ENCODE data around the gene PTF1A. TPM values are rescaled to one million over a fixed set of nuclear protein-coding genes. Genes with fewer than 3 reads are reported as not detected.
A peak's percentile ranks its signal among the peaks of the same experiment; 100 is the strongest.

The PTF1A gene
- polyA plus RNA-seq, 4 donors: not detected

DNA sequence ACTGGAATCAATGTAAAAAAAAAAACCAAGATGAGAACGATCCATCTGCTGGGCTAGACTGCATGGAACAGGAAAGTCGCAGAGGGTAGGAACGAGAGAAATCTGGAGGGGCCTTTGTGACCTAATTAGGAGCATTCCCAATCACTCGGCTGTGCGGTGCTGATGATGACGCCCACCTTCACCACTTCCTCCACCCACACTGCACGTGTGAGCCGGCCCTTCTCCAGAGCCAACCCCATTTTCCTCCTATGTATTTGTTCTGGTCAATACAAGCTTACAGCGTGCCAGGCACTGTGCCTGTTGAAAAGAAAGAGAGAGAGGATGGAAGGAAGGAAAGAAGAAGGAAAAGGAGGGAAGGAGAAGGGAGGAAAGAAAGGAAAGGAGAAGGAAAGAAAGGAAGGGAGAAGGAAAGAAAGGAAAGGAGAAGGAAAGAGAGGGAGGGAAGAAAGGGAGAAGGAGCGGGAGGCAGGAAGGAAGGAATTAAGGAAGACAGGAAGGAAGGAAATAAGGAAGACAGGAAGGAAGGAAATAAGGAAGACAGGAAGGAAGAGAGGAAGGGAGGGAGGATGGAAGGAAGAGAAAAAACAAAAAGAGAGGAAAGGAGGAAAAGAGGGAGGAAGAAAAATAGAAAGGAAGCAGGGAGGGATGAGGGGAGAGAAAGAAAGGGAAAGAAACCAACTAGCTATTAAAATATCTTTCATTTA lies 35.5 kb upstream of the PTF1A start:
- no peak for DNase-seq
- H3K27ac ChIP-seq (ENCODE audit: low read depth in 1 of 3, low read length in 2 of 3): no peak overlapping the region
- peaks cover 0 to 5% (median 0%) of the 10 kb centered on the region in 3 donors for H3K4me1 ChIP-seq (ENCODE audit: control insufficient read depth in 3 of 3, insufficient read depth in 2 of 3, low read depth in 1 of 3, low read length in 2 of 3)
- H3K27me3 ChIP-seq (ENCODE audit: control insufficient read depth in 3 of 3, insufficient read depth in 3 of 3, low read length in 3 of 3): peaks cover 0 to 11% (median 5%) of the 10 kb centered on the region in 3 donors
- H3K36me3 ChIP-seq (ENCODE audit: control insufficient read depth in 3 of 3, insufficient read depth in 2 of 3, low read depth in 1 of 3, low read length in 3 of 3): no peaks in the 10 kb centered on the region
- H3K9me3 ChIP-seq (ENCODE audit: control insufficient read depth in 2 of 2, insufficient read depth in 1 of 2, low read depth in 1 of 2, low read length in 1 of 2): no peaks in the 10 kb centered on the region
- no peak overlapping the region for H3K4me3 ChIP-seq (ENCODE audit: low read depth in 1 of 3, low read length in 3 of 3)
- no peak for FAIRE-seq
- 50 to 66% (median 65%) methylated on average over 10 of the region's 10 CpGs for WGBS, 3 donors

DNA sequence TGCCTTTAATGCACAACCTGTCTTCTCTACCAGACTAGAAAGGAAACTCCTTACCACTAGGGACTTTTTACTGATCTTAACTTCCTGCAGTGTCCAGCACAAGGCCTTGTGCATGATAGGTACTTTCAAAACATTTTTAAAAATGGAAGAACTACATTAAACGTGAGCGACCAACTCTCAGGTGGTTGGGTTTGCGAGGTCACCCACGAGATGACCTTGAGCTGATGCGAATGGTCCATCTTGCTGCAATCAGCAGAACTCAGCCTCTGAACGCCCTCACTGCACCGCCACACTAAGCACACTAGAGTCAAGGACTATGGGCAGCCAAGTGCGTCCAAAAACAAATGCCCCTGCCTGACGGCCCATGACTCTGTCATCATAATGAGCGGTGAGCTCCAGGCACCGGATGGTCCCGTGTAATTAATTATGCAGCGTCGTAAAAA lies 34.9 kb upstream of the PTF1A start:
- H3K27me3 ChIP-seq (ENCODE audit: control insufficient read depth in 3 of 3, insufficient read depth in 3 of 3, low read length in 3 of 3): peaks cover 0 to 11% (median 5%) of the 10 kb centered on the region in 3 donors
- peaks cover 0 to 5% (median 0%) of the 10 kb centered on the region in 3 donors for H3K4me1 ChIP-seq (ENCODE audit: control insufficient read depth in 3 of 3, insufficient read depth in 2 of 3, low read depth in 1 of 3, low read length in 2 of 3)
- WGBS, 3 donors: 56 to 59% (median 57%) methylated on average over 14 of the region's 14 CpGs
- H3K27ac ChIP-seq (ENCODE audit: low read depth in 1 of 3, low read length in 2 of 3): no peak overlapping the region
- FAIRE-seq: no peak
- H3K4me3 ChIP-seq (ENCODE audit: low read depth in 1 of 3, low read length in 3 of 3): no peak overlapping the region
- no peak for DNase-seq
- no peaks in the 10 kb centered on the region for H3K9me3 ChIP-seq (ENCODE audit: control insufficient read depth in 2 of 2, insufficient read depth in 1 of 2, low read depth in 1 of 2, low read length in 1 of 2)
- no peaks in the 10 kb centered on the region for H3K36me3 ChIP-seq (ENCODE audit: control insufficient read depth in 3 of 3, insufficient read depth in 2 of 3, low read depth in 1 of 3, low read length in 3 of 3)

DNA sequence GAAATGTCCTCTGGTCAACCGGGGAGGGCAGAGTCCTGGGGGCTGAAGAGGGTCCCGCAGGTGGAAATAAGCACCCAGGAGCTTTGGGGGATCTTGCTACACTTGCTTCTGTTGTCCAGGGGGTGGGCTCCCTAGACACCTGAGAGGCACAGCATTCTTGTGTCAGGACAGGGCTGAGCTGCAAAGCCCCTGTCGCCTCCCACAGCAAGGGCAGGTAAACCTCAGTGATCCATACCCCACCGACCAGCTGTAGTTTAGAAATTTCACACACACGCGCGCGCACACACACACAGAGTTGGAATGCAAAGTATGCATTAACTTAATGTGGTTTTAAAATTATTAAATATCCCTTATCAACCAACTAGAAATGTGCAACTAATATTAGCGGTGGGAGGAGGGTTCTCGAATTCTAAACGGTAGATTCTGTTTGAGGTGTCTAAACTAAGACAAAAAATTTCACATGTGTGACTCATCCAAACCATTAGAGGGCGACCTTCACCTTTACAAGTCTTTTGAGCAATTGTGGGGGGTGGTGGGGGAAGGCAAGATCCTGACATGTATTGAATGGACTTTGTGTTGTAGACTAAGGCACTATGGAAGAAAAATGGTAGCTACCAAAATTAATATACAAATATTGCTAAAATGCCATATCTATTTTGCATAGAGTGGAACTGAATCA lies 34.3 kb upstream of the PTF1A start:
- H3K36me3 ChIP-seq (ENCODE audit: control insufficient read depth in 3 of 3, insufficient read depth in 2 of 3, low read depth in 1 of 3, low read length in 3 of 3): no peaks in the 10 kb centered on the region
- DNase-seq: peak; percentile 11 to 22
- H3K27ac ChIP-seq (ENCODE audit: low read depth in 1 of 3, low read length in 2 of 3): no peak overlapping the region
- H3K4me3 ChIP-seq (ENCODE audit: low read depth in 1 of 3, low read length in 3 of 3): no peak overlapping the region
- WGBS, 3 donors: 43 to 54% (median 48%) methylated on average over 12 of the region's 12 CpGs
- no peaks in the 10 kb centered on the region for H3K9me3 ChIP-seq (ENCODE audit: control insufficient read depth in 2 of 2, insufficient read depth in 1 of 2, low read depth in 1 of 2, low read length in 1 of 2)
- FAIRE-seq: no peak
- peaks cover 0 to 5% (median 0%) of the 10 kb centered on the region in 3 donors for H3K4me1 ChIP-seq (ENCODE audit: control insufficient read depth in 3 of 3, insufficient read depth in 2 of 3, low read depth in 1 of 3, low read length in 2 of 3)
- peaks cover 0 to 11% (median 5%) of the 10 kb centered on the region in 3 donors for H3K27me3 ChIP-seq (ENCODE audit: control insufficient read depth in 3 of 3, insufficient read depth in 3 of 3, low read length in 3 of 3)

DNA sequence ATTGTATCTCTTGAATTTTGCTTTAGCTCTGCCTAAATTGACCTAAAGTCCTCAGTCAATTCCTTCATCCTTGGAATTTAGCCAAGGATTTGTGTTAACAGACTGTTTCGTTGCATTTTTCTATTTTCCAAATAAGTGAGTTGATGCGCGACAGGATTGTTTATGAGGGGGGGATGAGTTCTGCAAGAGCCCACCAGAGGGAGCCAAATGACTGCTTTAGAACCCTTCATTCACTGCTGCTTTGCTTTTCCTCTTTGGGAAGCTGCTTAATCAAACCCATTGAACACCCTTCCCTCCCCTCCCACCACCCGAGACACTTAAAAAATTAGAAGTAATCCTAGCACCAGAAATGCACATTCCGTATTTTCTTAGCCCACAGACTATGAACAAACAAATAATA lies 33.7 kb upstream of the PTF1A start:
- H3K4me1 ChIP-seq (ENCODE audit: control insufficient read depth in 3 of 3, insufficient read depth in 2 of 3, low read depth in 1 of 3, low read length in 2 of 3): peaks cover 0 to 5% (median 0%) of the 10 kb centered on the region in 3 donors
- FAIRE-seq: no peak
- WGBS, 3 donors: 1 to 4% (median 2%) methylated on average over 5 of the region's 5 CpGs
- H3K36me3 ChIP-seq (ENCODE audit: control insufficient read depth in 3 of 3, insufficient read depth in 2 of 3, low read depth in 1 of 3, low read length in 3 of 3): no peaks in the 10 kb centered on the region
- no peaks in the 10 kb centered on the region for H3K9me3 ChIP-seq (ENCODE audit: control insufficient read depth in 2 of 2, insufficient read depth in 1 of 2, low read depth in 1 of 2, low read length in 1 of 2)
- DNase-seq: peak; percentile 57 to 62
- no peak overlapping the region for H3K4me3 ChIP-seq (ENCODE audit: low read depth in 1 of 3, low read length in 3 of 3)
- peaks cover 0 to 13% (median 5%) of the 10 kb centered on the region in 3 donors for H3K27me3 ChIP-seq (ENCODE audit: control insufficient read depth in 3 of 3, insufficient read depth in 3 of 3, low read length in 3 of 3)
- H3K27ac ChIP-seq (ENCODE audit: low read depth in 1 of 3, low read length in 2 of 3): no peak overlapping the region

DNA sequence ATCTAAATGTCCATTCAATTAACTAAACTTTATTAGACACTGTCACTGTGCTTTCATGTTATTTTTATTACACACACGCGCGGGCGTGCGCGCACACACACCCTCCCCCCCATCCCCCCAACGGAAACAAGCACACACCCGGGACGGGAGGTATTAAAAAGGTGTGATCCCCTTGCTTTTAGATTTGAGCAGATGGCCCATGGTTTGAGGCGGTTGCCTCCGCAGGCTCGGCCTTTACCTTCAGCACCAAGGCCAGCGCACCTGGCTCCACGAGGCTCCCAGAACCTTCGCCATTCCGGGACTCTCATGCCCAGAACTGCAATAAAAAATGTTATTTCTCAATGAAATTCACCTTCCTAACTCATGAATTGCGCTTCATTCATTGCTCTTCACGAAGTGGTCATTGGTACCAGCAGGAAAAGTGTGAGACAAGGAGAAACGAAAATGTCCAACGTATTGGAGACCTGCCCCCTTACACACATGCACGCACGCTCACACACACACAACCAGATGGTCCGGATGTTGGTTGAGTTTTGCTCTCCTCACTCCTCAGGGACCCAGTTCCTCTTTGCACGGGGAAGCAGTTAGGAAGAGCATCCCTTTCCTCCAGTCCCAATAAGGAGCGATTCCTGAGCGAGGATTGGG lies 20.8 kb upstream of the PTF1A start:
- Histone ChIP-seq H3K27ac (ENCODE audit: low read depth in 1 of 3, low read length in 2 of 3) (no peak overlapping the region), H3K36me3 (ENCODE audit: control insufficient read depth in 3 of 3, insufficient read depth in 2 of 3, low read depth in 1 of 3, low read length in 3 of 3) (no peaks in the 10 kb centered on the region), H3K4me3 (ENCODE audit: low read depth in 1 of 3, low read length in 3 of 3) (no peak overlapping the region), H3K27me3 (ENCODE audit: control insufficient read depth in 3 of 3, insufficient read depth in 3 of 3, low read length in 3 of 3) (peaks cover 10 to 57% (median 33%) of the 10 kb centered on the region in 3 donors), H3K4me1 (ENCODE audit: control insufficient read depth in 3 of 3, insufficient read depth in 2 of 3, low read depth in 1 of 3, low read length in 2 of 3) (no peaks in the 10 kb centered on the region), H3K9me3 (ENCODE audit: control insufficient read depth in 2 of 2, insufficient read depth in 1 of 2, low read depth in 1 of 2, low read length in 1 of 2) (no peaks in the 10 kb centered on the region)
- FAIRE-seq (no peak), DNase-seq (peak in 1 of 2 donors; percentile 56)
- 15 to 29% (median 18%) methylated on average over 26 of the region's 26 CpGs for WGBS, 3 donors

DNA sequence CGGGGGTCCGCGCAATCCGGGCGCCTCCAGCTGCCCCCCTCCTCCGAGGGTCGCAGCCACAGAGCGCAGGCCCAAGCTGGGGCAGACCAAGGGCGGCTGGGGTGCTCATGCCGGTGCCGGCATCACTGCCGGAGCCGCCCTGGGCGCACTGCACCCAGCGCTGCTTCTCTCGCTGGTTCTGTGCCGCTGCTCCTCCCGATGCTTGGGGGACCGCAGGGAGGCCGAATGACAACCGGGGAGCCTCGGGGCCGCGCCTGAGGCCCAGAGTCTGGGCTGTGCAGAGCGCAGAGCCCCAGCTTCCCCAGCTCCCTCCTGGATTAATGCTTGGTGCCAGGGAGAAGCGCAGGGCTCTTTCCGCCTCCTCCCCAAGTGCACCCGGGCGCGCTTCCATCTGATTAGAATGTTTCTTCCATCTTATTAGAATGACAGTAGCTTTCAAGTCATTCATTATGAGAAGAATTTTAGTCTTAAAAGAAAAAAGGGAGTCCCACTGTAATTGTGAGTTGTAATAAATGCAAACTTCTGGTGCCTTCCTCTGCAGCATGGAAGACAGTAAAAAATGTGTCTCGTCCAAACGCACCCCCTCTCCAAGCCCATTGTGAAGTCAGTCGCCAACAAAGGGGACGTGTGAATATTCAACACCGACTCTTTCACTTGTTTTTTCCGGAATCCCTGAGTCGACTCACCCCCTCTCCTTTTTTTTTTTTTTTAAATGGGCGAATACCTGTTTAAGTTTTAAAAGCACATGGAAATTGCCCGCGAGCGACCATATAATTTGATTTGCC lies 19.5 kb upstream of the PTF1A start:
- WGBS, 3 donors: 4 to 13% (median 6%) methylated on average over 36 to 41 of the region's 41 CpGs
- FAIRE-seq (no peak), DNase-seq (no peak)
- Histone ChIP-seq H3K27ac (ENCODE audit: low read depth in 1 of 3, low read length in 2 of 3) (no peak overlapping the region), H3K9me3 (ENCODE audit: control insufficient read depth in 2 of 2, insufficient read depth in 1 of 2, low read depth in 1 of 2, low read length in 1 of 2) (no peaks in the 10 kb centered on the region), H3K27me3 (ENCODE audit: control insufficient read depth in 3 of 3, insufficient read depth in 3 of 3, low read length in 3 of 3) (peaks cover 10 to 58% (median 33%) of the 10 kb centered on the region in 3 donors), H3K36me3 (ENCODE audit: control insufficient read depth in 3 of 3, insufficient read depth in 2 of 3, low read depth in 1 of 3, low read length in 3 of 3) (no peaks in the 10 kb centered on the region), H3K4me1 (ENCODE audit: control insufficient read depth in 3 of 3, insufficient read depth in 2 of 3, low read depth in 1 of 3, low read length in 2 of 3) (no peaks in the 10 kb centered on the region), H3K4me3 (ENCODE audit: low read depth in 1 of 3, low read length in 3 of 3) (no peak overlapping the region)

DNA sequence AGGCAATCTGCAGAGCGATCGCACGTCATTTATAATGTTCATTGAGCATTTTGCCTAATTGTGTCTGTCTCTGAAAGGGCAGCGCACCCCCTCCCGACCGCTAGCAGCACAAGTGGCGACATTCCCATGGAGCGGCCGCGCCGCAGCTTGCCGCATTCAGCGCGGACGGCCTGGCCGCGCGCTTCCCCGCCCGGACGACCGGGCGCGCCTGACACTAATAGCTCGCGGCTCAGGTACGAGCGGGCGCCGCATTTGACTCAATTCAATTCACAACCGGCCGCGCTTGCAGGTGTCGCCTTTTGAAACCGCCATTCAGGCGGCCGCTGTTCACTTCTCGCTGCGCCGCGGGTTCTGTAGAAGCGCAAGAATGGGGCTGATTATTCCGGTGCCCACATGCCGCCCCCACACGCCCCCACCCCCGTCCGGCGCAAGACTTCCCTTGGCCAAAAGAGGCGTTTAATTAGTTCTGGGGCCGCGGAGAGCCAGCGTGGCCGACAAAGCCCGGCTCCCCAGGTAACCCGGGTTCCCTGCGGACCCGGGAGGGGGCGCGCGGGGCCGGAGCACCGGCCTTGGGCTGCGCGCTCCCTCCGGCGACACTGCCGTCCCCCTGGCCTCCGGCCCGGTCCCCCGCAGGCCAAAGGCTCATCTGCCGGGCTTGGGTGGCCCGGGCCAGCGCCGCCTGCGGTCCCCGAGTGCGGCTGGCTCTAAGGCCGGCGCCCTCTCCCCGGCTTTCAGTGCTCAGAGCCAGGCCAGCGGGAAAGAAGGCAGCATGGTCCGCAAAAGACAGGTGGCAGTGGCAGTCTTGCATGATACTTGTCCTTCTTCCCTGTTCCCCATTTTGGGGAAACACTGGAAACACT lies 18.7 kb upstream of the PTF1A start:
- Histone ChIP-seq H3K9me3 (ENCODE audit: control insufficient read depth in 2 of 2, insufficient read depth in 1 of 2, low read depth in 1 of 2, low read length in 1 of 2) (no peaks in the 10 kb centered on the region), H3K36me3 (ENCODE audit: control insufficient read depth in 3 of 3, insufficient read depth in 2 of 3, low read depth in 1 of 3, low read length in 3 of 3) (no peaks in the 10 kb centered on the region), H3K4me3 (ENCODE audit: low read depth in 1 of 3, low read length in 3 of 3) (no peak overlapping the region), H3K27me3 (ENCODE audit: control insufficient read depth in 3 of 3, insufficient read depth in 3 of 3, low read length in 3 of 3) (peaks cover 10 to 58% (median 33%) of the 10 kb centered on the region in 3 donors), H3K27ac (ENCODE audit: low read depth in 1 of 3, low read length in 2 of 3) (no peak overlapping the region), H3K4me1 (ENCODE audit: control insufficient read depth in 3 of 3, insufficient read depth in 2 of 3, low read depth in 1 of 3, low read length in 2 of 3) (no peaks in the 10 kb centered on the region)
- WGBS, 3 donors: 2 to 9% (median 7%) methylated on average over 72 to 82 of the region's 82 CpGs
- DNase-seq: no peak
- no peak for FAIRE-seq
